ENCODE measurements around the gene FAM131A.
A peak's percentile ranks its signal among the peaks of the same experiment; 100 is the strongest.

GRCh38 chr3:184308744-184309143 lies 28.7 kb upstream of the FAM131A start:
- TF ChIP-seq GATA2 (IDR thresholded peaks at IDR 0.05; ENCODE audit: low read depth, low read length) (peak; percentile 94), GATA3 (IDR thresholded peaks at IDR 0.05; ENCODE audit: low read depth, low read length) (peak; percentile 73)
